IMR-90 (cell line): Measurements from ENCODE around the gene CSRNP3. TPM values are rescaled to one million over a fixed set of nuclear protein-coding genes. Genes with fewer than 3 reads are reported as not detected.

ENCODE experiments used
- ATAC-seq: fragments of 200-7000 bp; cut with Tn5 transposase; 2 replicates; pipeline ENCODE4 v1.9.1; 2020; ENCODE audit warnings: low read depth, mild to moderate bottlenecking, moderate library complexity
- BruUV-seq: library from RNA; stranded (reverse); fragments of 400-500 nt; replicated peaks from 2 replicates; lab custom pipeline; 2021; lab: Mats Ljungman, UMichigan
- CTCF ChIA-PET: fragments of 300-600 bp; formaldehyde crosslinking; extraction: SDS; loops from one replicate; lab custom pipeline; 2021; ENCODE audit warnings: antibody characterized with exemption; lab: Yijun Ruan, JAX
- POLR2A ChIA-PET: fragments of 300-600 bp; sonication (Branson Sonifier 250); formaldehyde crosslinking; loops from one replicate; lab custom pipeline; 2022; ENCODE audit warnings: antibody characterized with exemption; ENCODE audit not compliant: unreplicated experiment; lab: Charles Lee
- DNase-seq: peaks from one replicate; pipeline ENCODE4 v3.0.0; 2013
- H2AFZ ChIP-seq: replicated peaks from 2 replicates; pipeline ENCODE3; 2013; ENCODE audit warnings: low read length, mild to moderate bottlenecking; ENCODE audit not compliant: poor library complexity
- H2AK5ac ChIP-seq: 2 replicates; pipeline ENCODE4 v1.6.1; 2013; ENCODE audit warnings: low read depth, low read length, inconsistent platforms
- H2AK9ac ChIP-seq: replicated peaks from 2 replicates; pipeline ENCODE3; 2013; ENCODE audit warnings: mild to moderate bottlenecking, low read depth, low read length, moderate library complexity; ENCODE audit not compliant: poor library complexity
- H2BK120ac ChIP-seq: 2 replicates; pipeline ENCODE4 v1.6.1; 2013; ENCODE audit warnings: low read depth, low read length, inconsistent platforms
- H2BK15ac ChIP-seq: 3 replicates; pipeline ENCODE4 v1.6.1; 2013; ENCODE audit warnings: low read depth, low read length, inconsistent platforms
- H2BK20ac ChIP-seq: 2 replicates; pipeline ENCODE4 v1.6.1; 2013; ENCODE audit warnings: low read depth, mild to moderate bottlenecking, inconsistent platforms, low read length, moderate library complexity
- H2BK5ac ChIP-seq: 2 replicates; pipeline ENCODE4 v1.6.1; 2013; ENCODE audit warnings: mild to moderate bottlenecking, low read depth, low read length, inconsistent platforms; ENCODE audit not compliant: poor library complexity, severe bottlenecking
- H3K14ac ChIP-seq: replicated peaks from 2 replicates; pipeline ENCODE4 v1.6.1; 2013; ENCODE audit warnings: low read depth, low read length, inconsistent platforms
- H3K18ac ChIP-seq: 2 replicates; pipeline ENCODE4 v1.6.1; 2013; ENCODE audit warnings: low read depth, low read length, control low read depth
- H3K23ac ChIP-seq: 2 replicates; pipeline ENCODE4 v1.6.1; 2013; ENCODE audit warnings: low read depth, low read length, inconsistent platforms
- H3K27ac ChIP-seq: 2 replicates; pipeline ENCODE4 v1.5.1; 2013; ENCODE audit warnings: mild to moderate bottlenecking, control low read depth, low read length; ENCODE audit not compliant: insufficient read depth
- H3K27me3 ChIP-seq: 2 replicates; pipeline ENCODE4 v1.6.1; 2013; ENCODE audit warnings: low read length; ENCODE audit not compliant: control insufficient read depth, insufficient read depth
- H3K36me3 ChIP-seq: 2 replicates; pipeline ENCODE4 v1.6.1; 2013; ENCODE audit warnings: low read length, mixed read lengths; ENCODE audit not compliant: control insufficient read depth, insufficient read depth
- H3K4ac ChIP-seq: 2 replicates; pipeline ENCODE4 v1.6.1; 2013; ENCODE audit warnings: low read depth, low read length, inconsistent platforms
- H3K4me1 ChIP-seq: 2 replicates; pipeline ENCODE4 v1.6.1; 2013; ENCODE audit warnings: low read length, mixed read lengths; ENCODE audit not compliant: control insufficient read depth, insufficient read depth
- H3K4me2 ChIP-seq: 2 replicates; pipeline ENCODE4 v1.6.1; 2013; ENCODE audit warnings: low read depth, mild to moderate bottlenecking, control low read depth, low read length, moderate library complexity
- H3K4me3 ChIP-seq: 2 replicates; pipeline ENCODE4 v1.5.1; 2013; ENCODE audit warnings: low read depth, mild to moderate bottlenecking, control low read depth, low read length, moderate library complexity; ENCODE audit not compliant: insufficient read depth
- H3K56ac ChIP-seq: 2 replicates; pipeline ENCODE4 v1.6.1; 2013; ENCODE audit warnings: low read length, inconsistent platforms; ENCODE audit not compliant: insufficient read depth; ENCODE audit errors: extremely low read depth
- H3K79me1 ChIP-seq, 2 experiments: 2 replicates each; pipeline ENCODE4 v1.6.1; 2013; ENCODE audit warnings: low read length in 2 of 2, inconsistent platforms in 1 of 2, low read depth in 1 of 2
- H3K9ac ChIP-seq: 2 replicates; pipeline ENCODE4 v1.6.1; 2013; ENCODE audit warnings: low read depth, low read length, control low read depth
- H3K9me1 ChIP-seq: 2 replicates; pipeline ENCODE4 v1.6.1; 2013; ENCODE audit warnings: low read length, inconsistent platforms; ENCODE audit not compliant: insufficient read depth
- H3K9me3 ChIP-seq: 2 replicates; pipeline ENCODE4 v1.6.1; 2013; ENCODE audit warnings: low read length; ENCODE audit not compliant: control insufficient read depth, insufficient read depth
- H4K20me1 ChIP-seq: 2 replicates; pipeline ENCODE4 v1.6.1; 2013; ENCODE audit warnings: low read length, inconsistent platforms; ENCODE audit not compliant: insufficient read depth
- H4K5ac ChIP-seq: 2 replicates; pipeline ENCODE4 v1.6.1; 2013; ENCODE audit warnings: mild to moderate bottlenecking, low read depth, low read length, control low read depth
- H4K8ac ChIP-seq, 2 experiments: 2 replicates each; pipeline ENCODE4 v1.6.1; 2013; ENCODE audit warnings: low read depth in 2 of 2, low read length in 2 of 2, control low read depth in 1 of 2, inconsistent platforms in 1 of 2
- H4K91ac ChIP-seq: 2 replicates; pipeline ENCODE4 v1.6.1; 2013; ENCODE audit warnings: low read depth, low read length, inconsistent platforms; ENCODE audit not compliant: insufficient read depth
- FOS ChIP-seq: fragments of 150-350 bp; IDR thresholded peaks from 2 replicates; pipeline ENCODE4 v1.6.1; 2016; ENCODE audit warnings: low read depth, low read length
- WGBS, 2 experiments: methylation state at CpG; one replicate each; pipeline versions ENCODE4 v1.1.5 to v1.1.7; 2013; ENCODE audit warnings: missing lambda C conversion rate in 2 of 2; ENCODE audit not compliant: insufficient read length in 1 of 2; ENCODE audit errors: extremely low coverage in 2 of 2; 5-methylcytosine and 5-hydroxymethylcytosine counted together
- dilution Hi-C: fragments of 300-500 bp; cut with HindIII; formaldehyde crosslinking; loops from one replicate; pipeline ENCODE4 v1.14.3; 2018; ENCODE audit warnings: low sequenced_read_pairs; ENCODE audit not compliant: unreplicated experiment
- in situ Hi-C: fragments of 300-500 bp; cut with MboI; formaldehyde crosslinking; loops from 3 replicates; pipeline ENCODE4 v1.14.3; 2019; ENCODE audit warnings: low sequenced_read_pairs, inconsistent platforms, mixed read lengths
- intact Hi-C: fragments of 100-400 bp; cut with micrococcal nuclease; formaldehyde crosslinking; loops from 2 replicates; pipeline ENCODE4 v1.10.0; 2022
- polyA plus RNA-seq, 3 experiments: library from polyadenylated mRNA; depleted of rRNA; stranded (reverse); fragments of >200 nt; gene quantifications; 2 replicates each; pipeline ENCODE4 v1.2.3, GENCODE V29; 2012; ENCODE audit warnings: low replicate concordance in 1 of 3
- total RNA-seq: library from RNA; depleted of rRNA; stranded (reverse); fragments of >200 nt; gene quantifications from 2 replicates; pipeline ENCODE4 v1.2.3, GENCODE V29; 2012
- TF ChIP-seq, protein P1 (sequence below): fragments of 150-350 bp; IDR thresholded peaks from 2 replicates; pipeline ENCODE4 v1.6.1; 2016; ENCODE audit warnings: low read depth, mild to moderate bottlenecking, low read length, moderate library complexity, borderline replicate concordance
- TF ChIP-seq, protein P2 (sequence below): fragments of 150-350 bp; IDR thresholded peaks from 2 replicates; pipeline ENCODE4 v1.6.1; 2017; ENCODE audit warnings: mild to moderate bottlenecking, antibody characterized with exemption, low read length, low read depth

The CSRNP3 gene
- total and polyA plus RNA-seq, 2 of the 4 experiments (the other 2 are of a cell fraction): 0.21 to 0.72 TPM

DNA sequence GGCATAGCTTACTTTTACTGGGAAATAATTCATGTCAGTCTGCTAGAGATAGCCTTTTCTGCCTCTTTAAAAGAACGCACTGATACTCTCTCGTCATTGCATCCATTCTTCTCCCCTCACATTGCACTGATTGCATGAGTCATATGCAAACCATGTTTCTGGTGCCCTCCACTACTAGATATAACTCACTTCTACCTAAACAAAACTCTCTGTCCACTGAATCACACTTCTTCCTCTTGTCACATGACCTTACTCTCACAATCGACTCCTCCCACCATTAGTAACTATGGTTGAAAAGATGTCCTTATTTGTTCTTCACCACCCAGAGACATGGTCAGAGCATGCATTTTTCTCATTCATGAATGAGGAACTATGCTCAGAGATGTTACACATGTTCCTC lies 158.0 kb downstream of the CSRNP3 start:
- in situ Hi-C loops: no loop called here

More for the DNA sequence above, 158.0 kb downstream of the CSRNP3 start:
- Histone ChIP-seq H3K4ac (no peak overlapping the region), H4K5ac (no peak overlapping the region), H3K4me1 (no peaks in the 10 kb centered on the region), H3K36me3 (no peaks in the 10 kb centered on the region), H3K9me1 (no peaks in the 10 kb centered on the region), H2AK5ac (no peak overlapping the region), H3K14ac (no peak overlapping the region), H4K20me1 (no peaks in the 10 kb centered on the region), H2AK9ac (no peak overlapping the region), H3K23ac (no peak overlapping the region), H3K27ac (no peak overlapping the region), H2BK5ac (no peak overlapping the region), H3K9me3 (no peaks in the 10 kb centered on the region), H3K18ac (no peak overlapping the region; the same call in 1 of the 2 replicates), H3K79me1 (no peaks in the 10 kb centered on the region), H2BK15ac (no peak overlapping the region), H3K56ac (no peak overlapping the region), H3K4me3 (no peak overlapping the region), H4K91ac (no peak overlapping the region), H3K27me3 (no peaks in the 10 kb centered on the region), H2BK120ac (no peak overlapping the region), H2BK20ac (no peak overlapping the region), H3K4me2 (no peak overlapping the region), H2AFZ (no peak overlapping the region), H3K9ac (no peak overlapping the region), H4K8ac (no peak overlapping the region; a peak in 1 of 4 replicates)
- DNase-seq: peak; percentile 73
- POLR2A ChIA-PET: no interaction called here
- TF ChIP-seq, protein P1, sequence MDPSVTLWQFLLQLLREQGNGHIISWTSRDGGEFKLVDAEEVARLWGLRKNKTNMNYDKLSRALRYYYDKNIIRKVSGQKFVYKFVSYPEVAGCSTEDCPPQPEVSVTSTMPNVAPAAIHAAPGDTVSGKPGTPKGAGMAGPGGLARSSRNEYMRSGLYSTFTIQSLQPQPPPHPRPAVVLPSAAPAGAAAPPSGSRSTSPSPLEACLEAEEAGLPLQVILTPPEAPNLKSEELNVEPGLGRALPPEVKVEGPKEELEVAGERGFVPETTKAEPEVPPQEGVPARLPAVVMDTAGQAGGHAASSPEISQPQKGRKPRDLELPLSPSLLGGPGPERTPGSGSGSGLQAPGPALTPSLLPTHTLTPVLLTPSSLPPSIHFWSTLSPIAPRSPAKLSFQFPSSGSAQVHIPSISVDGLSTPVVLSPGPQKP: no peak
- TF ChIP-seq, protein P2, sequence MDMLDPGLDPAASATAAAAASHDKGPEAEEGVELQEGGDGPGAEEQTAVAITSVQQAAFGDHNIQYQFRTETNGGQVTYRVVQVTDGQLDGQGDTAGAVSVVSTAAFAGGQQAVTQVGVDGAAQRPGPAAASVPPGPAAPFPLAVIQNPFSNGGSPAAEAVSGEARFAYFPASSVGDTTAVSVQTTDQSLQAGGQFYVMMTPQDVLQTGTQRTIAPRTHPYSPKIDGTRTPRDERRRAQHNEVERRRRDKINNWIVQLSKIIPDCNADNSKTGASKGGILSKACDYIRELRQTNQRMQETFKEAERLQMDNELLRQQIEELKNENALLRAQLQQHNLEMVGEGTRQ: peak; percentile 44; the same call in 1 of the 2 replicates
- 0 out of 2 replicates have a peak, but pooled peaks have one; percentile 25 for TF ChIP-seq FOS
- dilution Hi-C loops (no loop called here), intact Hi-C loops (no loop called here)
- CTCF ChIA-PET: interaction anchor here (1.3 kb wide), 1 partner anchor 247 kb away, joined by 3 read pairs; no protein-coding TSS in a partner anchor
- no TSS peak for BruUV-seq
- ATAC-seq: peak; percentile 65
- 37% methylated on average over 2 of the region's 3 CpGs; no CpG with 5 or more reads in 1 of the 2 experiments for WGBS, 2 experiments
